ENCODE results near the gene KCNQ1OT1.
A peak's percentile ranks its signal among the peaks of the same experiment; 100 is the strongest.

Gene KCNQ1OT1

DNA sequence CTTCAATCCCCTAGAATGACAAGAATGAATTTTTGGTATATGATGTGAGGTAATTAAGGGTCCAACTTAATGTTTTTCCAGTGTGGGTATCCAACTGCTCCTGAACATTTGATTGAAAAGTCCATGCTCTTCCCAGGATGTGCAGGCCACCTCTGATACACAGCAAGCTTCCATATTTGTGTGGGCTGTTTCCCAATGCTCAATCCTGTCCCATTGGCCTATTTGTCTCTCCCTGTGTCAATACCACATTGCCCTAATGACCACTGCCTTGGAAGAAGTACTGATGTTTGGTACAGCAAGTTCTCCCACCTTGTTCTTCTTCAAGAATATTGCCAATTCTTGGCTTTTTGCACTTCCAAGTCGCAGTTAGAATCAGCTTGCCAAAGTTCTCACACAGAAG, 42.9 kb downstream of the KCNQ1OT1 start:
- TF ChIP-seq, protein P1, sequence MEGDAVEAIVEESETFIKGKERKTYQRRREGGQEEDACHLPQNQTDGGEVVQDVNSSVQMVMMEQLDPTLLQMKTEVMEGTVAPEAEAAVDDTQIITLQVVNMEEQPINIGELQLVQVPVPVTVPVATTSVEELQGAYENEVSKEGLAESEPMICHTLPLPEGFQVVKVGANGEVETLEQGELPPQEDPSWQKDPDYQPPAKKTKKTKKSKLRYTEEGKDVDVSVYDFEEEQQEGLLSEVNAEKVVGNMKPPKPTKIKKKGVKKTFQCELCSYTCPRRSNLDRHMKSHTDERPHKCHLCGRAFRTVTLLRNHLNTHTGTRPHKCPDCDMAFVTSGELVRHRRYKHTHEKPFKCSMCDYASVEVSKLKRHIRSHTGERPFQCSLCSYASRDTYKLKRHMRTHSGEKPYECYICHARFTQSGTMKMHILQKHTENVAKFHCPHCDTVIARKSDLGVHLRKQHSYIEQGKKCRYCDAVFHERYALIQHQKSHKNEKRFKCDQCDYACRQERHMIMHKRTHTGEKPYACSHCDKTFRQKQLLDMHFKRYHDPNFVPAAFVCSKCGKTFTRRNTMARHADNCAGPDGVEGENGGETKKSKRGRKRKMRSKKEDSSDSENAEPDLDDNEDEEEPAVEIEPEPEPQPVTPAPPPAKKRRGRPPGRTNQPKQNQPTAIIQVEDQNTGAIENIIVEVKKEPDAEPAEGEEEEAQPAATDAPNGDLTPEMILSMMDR (IDR thresholded peaks at IDR 0.05; ENCODE audit: low read depth, low read length) = no peak
- no peak for DNase-seq (ENCODE audit: extremely low read depth, low read depth)

DNA sequence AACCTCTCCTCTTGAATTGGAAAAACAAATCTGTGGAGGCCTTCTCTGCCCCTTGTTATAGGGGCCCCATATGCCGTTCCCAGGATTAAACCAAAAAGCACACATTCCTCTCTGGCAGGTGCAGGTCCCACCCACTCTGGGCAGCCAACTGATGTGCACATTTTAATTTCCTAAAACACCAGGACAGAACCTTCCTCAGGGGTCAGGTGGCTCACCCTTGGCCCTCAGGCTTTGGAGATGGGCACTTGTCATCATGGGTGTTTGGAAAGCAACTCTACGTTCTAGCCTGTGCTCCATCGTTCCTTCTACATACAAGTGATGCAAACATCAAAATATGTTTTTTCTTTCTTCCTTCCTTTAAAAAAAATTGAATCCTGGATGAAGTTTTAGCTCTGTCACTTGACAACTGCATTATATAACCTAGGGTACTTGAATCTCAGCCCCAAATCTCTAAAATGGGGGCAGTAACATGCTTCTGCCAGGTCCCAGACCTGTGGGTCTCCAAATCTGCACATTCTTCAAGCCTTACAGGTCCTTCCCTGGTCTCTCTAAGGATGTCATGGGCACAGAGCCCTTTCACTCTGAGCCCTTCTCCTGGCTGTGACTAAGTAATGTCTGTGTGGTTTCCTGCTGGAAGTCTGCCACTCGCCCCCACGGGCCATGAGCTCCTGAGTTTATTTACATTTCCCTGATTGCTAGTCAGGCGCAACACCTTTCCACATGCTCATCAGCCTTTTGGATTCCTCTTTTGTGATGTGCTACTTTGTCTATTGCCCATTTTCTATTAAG, 43.8 kb downstream of the KCNQ1OT1 start:
- TF ChIP-seq, protein P1 (IDR thresholded peaks at IDR 0.05; ENCODE audit: low read depth, low read length) = no peak

DNA sequence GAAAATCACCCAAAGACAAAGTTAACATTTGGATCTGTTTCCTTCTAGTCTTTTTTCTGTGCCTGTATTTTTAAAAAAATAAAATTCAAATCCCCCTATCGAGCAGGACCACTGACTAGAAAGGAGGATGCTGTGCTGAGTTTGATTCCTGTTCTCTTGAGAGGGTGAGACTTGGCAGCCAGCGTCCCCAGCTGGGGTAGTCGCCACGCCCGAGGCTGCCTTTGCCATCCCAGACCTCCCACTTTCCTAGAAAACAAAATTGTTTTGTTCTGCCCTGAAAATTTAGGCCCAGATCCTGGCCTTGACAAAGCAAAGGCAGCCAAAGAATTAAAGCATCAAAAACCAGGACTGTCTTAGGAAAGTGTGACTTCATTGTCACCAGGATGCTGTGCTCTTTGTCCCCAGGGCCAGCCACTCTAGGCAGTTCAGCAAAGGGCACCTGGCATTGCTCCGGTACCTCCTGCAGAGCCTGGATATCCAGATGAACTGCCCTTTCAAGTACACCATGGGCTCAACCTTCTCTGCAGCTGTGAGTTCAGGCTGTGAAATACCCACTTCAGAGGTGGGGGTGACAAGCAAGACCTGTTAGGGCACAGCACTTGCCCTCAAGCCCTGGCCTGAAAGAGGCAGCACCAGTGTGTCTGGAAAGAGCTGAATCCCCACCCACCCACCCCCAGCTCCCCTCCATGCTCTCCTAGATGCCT, 44.6 kb downstream of the KCNQ1OT1 start:
- TF ChIP-seq, protein P1 (IDR thresholded peaks at IDR 0.05; ENCODE audit: low read depth, low read length) = no peak
- no peak for DNase-seq (ENCODE audit: extremely low read depth, low read depth)

More for the DNA sequence above, 43.8 kb downstream of the KCNQ1OT1 start:
- DNase-seq (ENCODE audit: extremely low read depth, low read depth) = peak; percentile 15

DNA sequence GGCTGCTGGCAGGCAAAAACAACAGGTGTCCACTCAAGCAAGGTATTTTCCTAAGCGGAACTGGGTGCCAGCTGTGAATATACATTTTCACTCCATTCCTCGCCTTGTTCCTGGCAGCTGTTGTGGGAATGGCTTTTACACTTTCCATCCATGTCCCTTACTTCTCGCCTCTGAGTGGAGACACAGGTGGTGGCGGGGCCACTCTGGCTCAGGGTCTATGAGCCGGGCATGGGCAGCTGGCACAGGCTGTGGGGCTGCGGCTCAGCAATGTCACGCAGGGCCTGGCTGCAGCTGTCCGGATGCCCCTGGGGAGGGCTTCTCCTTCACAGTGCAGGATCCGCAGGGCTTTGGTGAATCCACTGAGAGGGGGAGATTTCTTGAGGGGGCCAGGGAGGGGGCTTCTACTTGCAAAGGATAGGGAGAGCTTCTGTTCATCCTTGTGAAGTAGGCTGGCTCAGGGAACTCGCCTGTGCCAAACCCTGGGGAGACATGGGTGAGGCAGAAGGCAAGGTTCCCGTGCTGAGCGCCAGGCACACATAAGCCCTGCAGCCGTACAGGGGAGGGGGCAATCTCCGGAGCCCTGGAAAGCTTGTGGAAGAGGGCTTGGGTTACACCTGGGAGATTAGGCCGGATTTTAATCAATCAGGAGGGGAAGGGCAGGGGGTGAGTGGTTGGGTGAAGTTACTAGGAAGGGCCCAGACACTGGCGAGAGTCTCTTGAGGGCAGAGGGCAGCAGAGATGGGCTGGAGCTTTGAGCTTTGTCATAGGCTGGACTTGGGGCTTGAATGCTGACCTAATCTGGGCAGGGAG, 45.7 kb downstream of the KCNQ1OT1 start:
- no peak for DNase-seq (ENCODE audit: extremely low read depth, low read depth)
- TF ChIP-seq, protein P1 (IDR thresholded peaks at IDR 0.05; ENCODE audit: low read depth, low read length) = no peak

DNA sequence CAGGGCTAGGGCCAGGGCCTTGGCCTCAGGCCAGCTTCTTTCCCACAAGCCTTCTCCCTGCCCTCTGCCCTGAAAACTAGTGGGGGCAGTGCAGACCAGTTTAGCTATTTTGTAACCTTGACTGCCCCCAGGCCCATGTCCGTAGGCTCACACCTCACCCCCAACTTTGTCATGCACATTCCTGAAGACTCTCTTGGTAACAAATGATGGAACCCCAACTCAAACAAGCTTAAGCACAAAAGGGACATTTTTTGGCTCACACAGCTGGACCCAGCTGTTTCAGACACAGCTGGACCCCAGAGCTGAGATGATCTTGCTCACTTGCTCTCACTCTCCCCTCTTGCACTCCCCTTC, 46.6 kb downstream of the KCNQ1OT1 start:
- DNase-seq (ENCODE audit: extremely low read depth, low read depth) = no peak
- TF ChIP-seq, protein P1 (IDR thresholded peaks at IDR 0.05; ENCODE audit: low read depth, low read length) = no peak

DNA sequence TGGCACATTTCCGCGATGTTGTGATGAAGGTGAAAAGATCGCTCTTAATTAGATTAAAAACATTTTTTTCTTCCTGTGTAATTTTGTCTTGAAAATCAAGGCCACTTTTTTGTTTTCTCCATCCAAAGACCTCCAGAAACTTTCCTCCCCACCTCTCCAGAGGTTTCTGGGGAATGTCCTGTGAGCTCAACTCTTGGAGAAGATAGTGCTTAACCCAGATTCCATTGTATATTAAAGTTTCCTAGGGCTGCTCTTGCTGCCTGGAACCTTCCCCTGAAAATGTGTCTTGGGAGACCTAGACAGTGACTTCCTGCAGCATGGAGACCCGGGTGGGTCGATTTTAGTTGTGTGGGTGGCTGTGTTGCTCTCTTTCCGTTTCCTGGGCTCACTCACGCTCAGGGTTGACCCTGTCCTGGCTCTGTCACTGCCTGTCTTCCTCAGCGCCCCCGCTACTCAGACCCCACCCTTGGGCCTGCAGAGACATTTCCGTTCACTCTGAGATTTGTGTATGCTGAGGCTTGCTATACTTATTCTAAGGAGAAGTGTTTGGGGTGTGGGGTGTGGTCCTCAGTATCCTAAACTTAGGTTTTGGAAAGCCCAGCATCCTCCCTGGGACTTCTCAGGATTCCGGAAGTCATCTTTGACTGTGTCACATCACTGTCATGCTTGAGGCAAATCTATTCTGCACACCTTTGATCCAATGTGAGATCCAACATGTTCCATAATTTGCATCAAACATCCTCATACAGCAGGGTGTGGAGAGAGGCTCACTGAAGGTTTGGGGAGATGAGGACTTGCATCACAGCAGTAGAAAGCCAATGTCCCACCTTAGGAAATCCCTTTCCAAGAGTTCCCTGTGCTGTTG, 47.2 kb downstream of the KCNQ1OT1 start:
- DNase-seq (ENCODE audit: extremely low read depth, low read depth) = no peak
- TF ChIP-seq, protein P1 (IDR thresholded peaks at IDR 0.05; ENCODE audit: low read depth, low read length) = no peak

Measured in AG09319 (cell line).